GM23338 (cell line): ENCODE measurements around the gene HES7. TPM values are rescaled to one million over a fixed set of nuclear protein-coding genes. Genes with fewer than 3 reads are reported as not detected.

Source experiments
- ATAC-seq: fragments of 200-7000 bp; cut with Tn5 transposase; 3 replicates; pipeline ENCODE4 v1.9.1; 2020
- DNase-seq: peaks from one replicate; pipeline ENCODE4 v3.0.0-alpha.2; 2015; ENCODE audit warnings: low spot score
- H2AFZ ChIP-seq: fragments of 200-600 bp; sonication (generic); 2 replicates; pipeline ENCODE4 v1.8.0; 2016; ENCODE audit warnings: antibody characterized with exemption, mild to moderate bottlenecking, moderate library complexity
- H3F3A ChIP-seq: fragments of 200-600 bp; sonication (generic); replicated peaks from 2 replicates; pipeline ENCODE4 v1.8.0; 2017; ENCODE audit warnings: antibody characterized with exemption, mixed run types, low read depth
- H3K27ac ChIP-seq: fragments of 200-600 bp; sonication (generic); 2 replicates; pipeline ENCODE4 v1.6.1; 2016; ENCODE audit warnings: low read depth
- H3K27me3 ChIP-seq: fragments of 200-600 bp; sonication (generic); 2 replicates; pipeline ENCODE4 v1.8.0; 2016; ENCODE audit warnings: mild to moderate bottlenecking, mixed run types, moderate library complexity; ENCODE audit not compliant: insufficient read depth
- H3K36me3 ChIP-seq: fragments of 200-600 bp; sonication (generic); 2 replicates; pipeline ENCODE4 v1.8.0; 2016; ENCODE audit warnings: mild to moderate bottlenecking; ENCODE audit not compliant: insufficient read depth
- H3K4me1 ChIP-seq: fragments of 200-600 bp; sonication (generic); 2 replicates; pipeline ENCODE4 v1.8.0; 2016; ENCODE audit warnings: mild to moderate bottlenecking, moderate library complexity; ENCODE audit not compliant: insufficient read depth
- H3K4me2 ChIP-seq: fragments of 200-600 bp; sonication (generic); 2 replicates; pipeline ENCODE4 v1.7.1; 2017; ENCODE audit warnings: mixed run types
- H3K4me3 ChIP-seq: fragments of 200-600 bp; sonication (generic); 2 replicates; pipeline ENCODE4 v1.6.1; 2016; ENCODE audit warnings: mixed run types
- H3K79me2 ChIP-seq: fragments of 200-600 bp; sonication (generic); replicated peaks from 2 replicates; pipeline ENCODE4 v1.8.0; 2017; ENCODE audit warnings: mild to moderate bottlenecking; ENCODE audit not compliant: insufficient read depth
- H3K9me2 ChIP-seq: fragments of 200-600 bp; sonication (generic); 2 replicates; pipeline ENCODE4 v1.8.0; 2017; ENCODE audit not compliant: insufficient read depth
- H4K20me1 ChIP-seq: fragments of 200-600 bp; sonication (generic); replicated peaks from 2 replicates; pipeline ENCODE4 v1.8.0; 2017; ENCODE audit warnings: mild to moderate bottlenecking; ENCODE audit not compliant: insufficient read depth
- H3K27ac Mint-ChIP-seq: 2 replicates; pipeline ENCODE4 v1.8.0; 2020; ENCODE audit warnings: inconsistent platforms, mild to moderate bottlenecking, moderate library complexity, mixed read lengths
- H3K27me3 Mint-ChIP-seq: 3 replicates; pipeline ENCODE4 v1.8.0; 2022; ENCODE audit warnings: low read depth, mild to moderate bottlenecking, moderate library complexity, mixed read lengths, inconsistent platforms; ENCODE audit not compliant: insufficient read depth, poor library complexity
- H3K36me3 Mint-ChIP-seq: 3 replicates; pipeline ENCODE4 v1.8.0; 2021; ENCODE audit warnings: low read depth, mild to moderate bottlenecking, inconsistent platforms, moderate library complexity, mixed read lengths
- H3K4me1 Mint-ChIP-seq: 3 replicates; pipeline ENCODE4 v1.8.0; 2020; ENCODE audit warnings: mild to moderate bottlenecking, inconsistent platforms, mixed read lengths
- H3K4me3 Mint-ChIP-seq: 3 replicates; pipeline ENCODE4 v1.8.0; 2021; ENCODE audit warnings: moderate library complexity, mild to moderate bottlenecking, inconsistent platforms, mixed read lengths
- H3K9me3 Mint-ChIP-seq: 3 replicates; pipeline ENCODE4 v1.8.0; 2020; ENCODE audit warnings: moderate library complexity, mild to moderate bottlenecking, inconsistent platforms, mixed read lengths
- CREB1 ChIP-seq: fragments of 250-450 bp; sonication (Bioruptor Pico); IDR thresholded peaks from 2 replicates; pipeline ENCODE4 v1.5.0; 2020; ENCODE audit warnings: low read depth, mild to moderate bottlenecking, moderate library complexity
- EZH2 ChIP-seq: fragments of 200-600 bp; sonication (generic); IDR thresholded peaks from one replicate; pipeline ENCODE4 v1.8.0; 2017; ENCODE audit warnings: antibody characterized with exemption, mild to moderate bottlenecking, low read depth; ENCODE audit not compliant: unreplicated experiment
- EZH2phosphoT487 ChIP-seq: fragments of 200-600 bp; sonication (generic); IDR thresholded peaks from one replicate; pipeline ENCODE4 v1.8.1; 2018; ENCODE audit warnings: antibody characterized with exemption; ENCODE audit not compliant: unreplicated experiment
- JUNB ChIP-seq: IDR thresholded peaks from one replicate; pipeline ENCODE4 v1.6.1; 2016; ENCODE audit warnings: antibody characterized with exemption; ENCODE audit not compliant: unreplicated experiment
- NANOG ChIP-seq: IDR thresholded peaks from 2 replicates; pipeline ENCODE4 v1.6.1; 2016; ENCODE audit warnings: antibody characterized with exemption, borderline replicate concordance
- POLR2AphosphoS5 ChIP-seq: IDR thresholded peaks from 2 replicates; pipeline ENCODE4 v1.6.1; 2016; ENCODE audit warnings: antibody characterized with exemption, low read depth
- STAT1 ChIP-seq: IDR thresholded peaks from one replicate; pipeline ENCODE4 v1.6.1; 2016; ENCODE audit warnings: antibody characterized with exemption; ENCODE audit not compliant: unreplicated experiment
- ZNF114 ChIP-seq: fragments of 250-450 bp; sonication (Bioruptor Pico); IDR thresholded peaks from 2 replicates; pipeline ENCODE4 v1.5.0; 2020; ENCODE audit warnings: mild to moderate bottlenecking, moderate library complexity
- ZNF331 ChIP-seq: fragments of 250-450 bp; sonication (Bioruptor Pico); IDR thresholded peaks from 2 replicates; pipeline ENCODE4 v1.5.0; 2020; ENCODE audit warnings: low read depth, mild to moderate bottlenecking, moderate library complexity
- polyA plus RNA-seq: library from polyadenylated mRNA; unstranded; fragments of >200 nt; fragmentation: Nextera tagmentation; extraction: Ambion mirVana; gene quantifications from 2 replicates; pipeline ENCODE4 v1.2.1, GENCODE V29; 2016
- total RNA-seq: library from RNA; depleted of rRNA; stranded (reverse); fragments of >200 nt; shearing (Covaris generic); gene quantifications from 2 replicates; pipeline ENCODE4 v1.2.3, GENCODE V29; 2014
- TF ChIP-seq, protein P1 (sequence below): IDR thresholded peaks from 2 replicates; pipeline ENCODE4 v1.6.1; 2016; ENCODE audit warnings: antibody characterized with exemption
- TF ChIP-seq, protein P2 (sequence below): fragments of 250-450 bp; sonication (Bioruptor Pico); IDR thresholded peaks from 2 replicates; pipeline ENCODE4 v1.5.0; 2020; ENCODE audit warnings: mild to moderate bottlenecking, moderate library complexity
- TF ChIP-seq, protein P3 (sequence below): IDR thresholded peaks from one replicate; pipeline ENCODE4 v1.6.1; 2018; ENCODE audit warnings: antibody characterized with exemption; ENCODE audit not compliant: unreplicated experiment
- TF ChIP-seq, protein P4 (sequence below), 2 experiments: fragments of 200-600 bp in 1 of 2; sonication (generic) in 1 of 2; conservative IDR thresholded peaks; 2 replicates each; pipeline versions ENCODE4 v1.5.1 to v1.6.1; 2016 to 2017; ENCODE audit warnings: antibody characterized with exemption in 2 of 2, low read depth in 2 of 2, mild to moderate bottlenecking in 2 of 2, moderate library complexity in 1 of 2

HES7 gene
- total and polyA plus RNA-seq, 2 experiments from 2014 or later, result 0.14 TPM; not detected in 1

DNA sequence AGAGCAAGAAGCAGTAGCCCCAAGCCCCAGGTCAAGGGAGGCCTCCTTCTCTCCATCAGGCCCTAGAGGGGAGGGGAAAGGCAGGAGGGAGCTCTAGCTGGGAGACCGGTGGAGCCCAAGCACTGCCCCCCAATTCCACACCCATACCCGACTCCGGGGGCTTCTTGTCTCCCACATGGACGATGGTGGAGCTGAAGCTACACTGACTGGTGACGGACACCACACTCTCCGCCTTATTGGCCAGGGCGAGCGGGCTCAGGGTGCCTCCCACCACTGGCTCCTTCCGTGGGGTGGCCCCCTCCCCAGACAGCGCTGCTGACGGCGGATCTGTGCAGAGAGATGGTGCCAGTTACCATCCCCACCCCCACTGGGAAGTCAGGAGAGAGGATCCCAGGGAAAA, 21.9 kb upstream of the HES7 start:
- Mint-ChIP-seq H3K27ac (no peak overlapping the region), H3K4me1 (no peaks in the 10 kb centered on the region), H3K27me3 (peaks cover 7% of the 10 kb centered on the region), H3K9me3 (no peaks in the 10 kb centered on the region), H3K36me3 (peaks cover 51% of the 10 kb centered on the region), H3K4me3 (no peak overlapping the region)
- Histone ChIP-seq H3F3A (0 out of 2 replicates have a peak, but pooled peaks cover 6% of the 10 kb centered on the region), H3K4me3 (no peak overlapping the region), H3K9me2 (no peaks in the 10 kb centered on the region), H2AFZ (no peak overlapping the region), H3K4me2 (no peak overlapping the region), H4K20me1 (no peaks in the 10 kb centered on the region; the same call in 1 of the 2 replicates), H3K79me2 (peaks cover 4% of the 10 kb centered on the region; the same call in 1 of the 2 replicates), H3K27ac (no peak overlapping the region), H3K36me3 (peaks cover 3% of the 10 kb centered on the region; the same call in 1 of the 2 replicates), H3K4me1 (no peaks in the 10 kb centered on the region), H3K27me3 (no peaks in the 10 kb centered on the region)
- no peak for ATAC-seq
- TF ChIP-seq EZH2phosphoT487, result no peak
- TF ChIP-seq, protein P1, sequence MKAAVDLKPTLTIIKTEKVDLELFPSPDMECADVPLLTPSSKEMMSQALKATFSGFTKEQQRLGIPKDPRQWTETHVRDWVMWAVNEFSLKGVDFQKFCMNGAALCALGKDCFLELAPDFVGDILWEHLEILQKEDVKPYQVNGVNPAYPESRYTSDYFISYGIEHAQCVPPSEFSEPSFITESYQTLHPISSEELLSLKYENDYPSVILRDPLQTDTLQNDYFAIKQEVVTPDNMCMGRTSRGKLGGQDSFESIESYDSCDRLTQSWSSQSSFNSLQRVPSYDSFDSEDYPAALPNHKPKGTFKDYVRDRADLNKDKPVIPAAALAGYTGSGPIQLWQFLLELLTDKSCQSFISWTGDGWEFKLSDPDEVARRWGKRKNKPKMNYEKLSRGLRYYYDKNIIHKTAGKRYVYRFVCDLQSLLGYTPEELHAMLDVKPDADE, result no peak
- TF ChIP-seq EZH2, result no peak
- no peak for TF ChIP-seq ZNF331 (CRISPR knock-in tag)
- TF ChIP-seq NANOG, result no peak
- TF ChIP-seq, protein P2, sequence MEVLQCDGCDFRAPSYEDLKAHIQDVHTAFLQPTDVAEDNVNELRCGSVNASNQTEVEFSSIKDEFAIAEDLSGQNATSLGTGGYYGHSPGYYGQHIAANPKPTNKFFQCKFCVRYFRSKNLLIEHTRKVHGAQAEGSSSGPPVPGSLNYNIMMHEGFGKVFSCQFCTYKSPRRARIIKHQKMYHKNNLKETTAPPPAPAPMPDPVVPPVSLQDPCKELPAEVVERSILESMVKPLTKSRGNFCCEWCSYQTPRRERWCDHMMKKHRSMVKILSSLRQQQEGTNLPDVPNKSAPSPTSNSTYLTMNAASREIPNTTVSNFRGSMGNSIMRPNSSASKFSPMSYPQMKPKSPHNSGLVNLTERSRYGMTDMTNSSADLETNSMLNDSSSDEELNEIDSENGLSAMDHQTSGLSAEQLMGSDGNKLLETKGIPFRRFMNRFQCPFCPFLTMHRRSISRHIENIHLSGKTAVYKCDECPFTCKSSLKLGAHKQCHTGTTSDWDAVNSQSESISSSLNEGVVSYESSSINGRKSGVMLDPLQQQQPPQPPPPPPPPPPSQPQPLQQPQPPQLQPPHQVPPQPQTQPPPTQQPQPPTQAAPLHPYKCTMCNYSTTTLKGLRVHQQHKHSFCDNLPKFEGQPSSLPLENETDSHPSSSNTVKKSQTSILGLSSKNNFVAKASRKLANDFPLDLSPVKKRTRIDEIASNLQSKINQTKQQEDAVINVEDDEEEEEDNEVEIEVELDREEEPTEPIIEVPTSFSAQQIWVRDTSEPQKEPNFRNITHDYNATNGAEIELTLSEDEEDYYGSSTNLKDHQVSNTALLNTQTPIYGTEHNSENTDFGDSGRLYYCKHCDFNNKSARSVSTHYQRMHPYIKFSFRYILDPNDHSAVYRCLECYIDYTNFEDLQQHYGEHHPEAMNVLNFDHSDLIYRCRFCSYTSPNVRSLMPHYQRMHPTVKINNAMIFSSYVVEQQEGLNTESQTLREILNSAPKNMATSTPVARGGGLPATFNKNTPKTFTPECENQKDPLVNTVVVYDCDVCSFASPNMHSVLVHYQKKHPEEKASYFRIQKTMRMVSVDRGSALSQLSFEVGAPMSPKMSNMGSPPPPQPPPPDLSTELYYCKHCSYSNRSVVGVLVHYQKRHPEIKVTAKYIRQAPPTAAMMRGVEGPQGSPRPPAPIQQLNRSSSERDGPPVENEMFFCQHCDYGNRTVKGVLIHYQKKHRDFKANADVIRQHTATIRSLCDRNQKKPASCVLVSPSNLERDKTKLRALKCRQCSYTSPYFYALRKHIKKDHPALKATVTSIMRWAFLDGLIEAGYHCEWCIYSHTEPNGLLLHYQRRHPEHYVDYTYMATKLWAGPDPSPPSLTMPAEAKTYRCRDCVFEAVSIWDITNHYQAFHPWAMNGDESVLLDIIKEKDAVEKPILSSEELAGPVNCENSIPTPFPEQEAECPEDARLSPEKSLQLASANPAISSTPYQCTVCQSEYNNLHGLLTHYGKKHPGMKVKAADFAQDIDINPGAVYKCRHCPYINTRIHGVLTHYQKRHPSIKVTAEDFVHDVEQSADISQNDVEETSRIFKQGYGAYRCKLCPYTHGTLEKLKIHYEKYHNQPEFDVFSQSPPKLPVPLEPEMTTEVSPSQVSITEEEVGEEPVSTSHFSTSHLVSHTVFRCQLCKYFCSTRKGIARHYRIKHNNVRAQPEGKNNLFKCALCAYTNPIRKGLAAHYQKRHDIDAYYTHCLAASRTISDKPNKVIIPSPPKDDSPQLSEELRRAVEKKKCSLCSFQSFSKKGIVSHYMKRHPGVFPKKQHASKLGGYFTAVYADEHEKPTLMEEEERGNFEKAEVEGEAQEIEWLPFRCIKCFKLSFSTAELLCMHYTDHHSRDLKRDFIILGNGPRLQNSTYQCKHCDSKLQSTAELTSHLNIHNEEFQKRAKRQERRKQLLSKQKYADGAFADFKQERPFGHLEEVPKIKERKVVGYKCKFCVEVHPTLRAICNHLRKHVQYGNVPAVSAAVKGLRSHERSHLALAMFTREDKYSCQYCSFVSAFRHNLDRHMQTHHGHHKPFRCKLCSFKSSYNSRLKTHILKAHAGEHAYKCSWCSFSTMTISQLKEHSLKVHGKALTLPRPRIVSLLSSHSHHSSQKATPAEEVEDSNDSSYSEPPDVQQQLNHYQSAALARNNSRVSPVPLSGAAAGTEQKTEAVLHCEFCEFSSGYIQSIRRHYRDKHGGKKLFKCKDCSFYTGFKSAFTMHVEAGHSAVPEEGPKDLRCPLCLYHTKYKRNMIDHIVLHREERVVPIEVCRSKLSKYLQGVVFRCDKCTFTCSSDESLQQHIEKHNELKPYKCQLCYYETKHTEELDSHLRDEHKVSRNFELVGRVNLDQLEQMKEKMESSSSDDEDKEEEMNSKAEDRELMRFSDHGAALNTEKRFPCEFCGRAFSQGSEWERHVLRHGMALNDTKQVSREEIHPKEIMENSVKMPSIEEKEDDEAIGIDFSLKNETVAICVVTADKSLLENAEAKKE (CRISPR knock-in tag), result no peak
- no peak for TF ChIP-seq ZNF114 (CRISPR knock-in tag)
- no peak for TF ChIP-seq CREB1 (CRISPR knock-in tag)
- no peak for TF ChIP-seq STAT1
- no peak for TF ChIP-seq POLR2AphosphoS5
- no peak for TF ChIP-seq JUNB
- TF ChIP-seq, protein P3, sequence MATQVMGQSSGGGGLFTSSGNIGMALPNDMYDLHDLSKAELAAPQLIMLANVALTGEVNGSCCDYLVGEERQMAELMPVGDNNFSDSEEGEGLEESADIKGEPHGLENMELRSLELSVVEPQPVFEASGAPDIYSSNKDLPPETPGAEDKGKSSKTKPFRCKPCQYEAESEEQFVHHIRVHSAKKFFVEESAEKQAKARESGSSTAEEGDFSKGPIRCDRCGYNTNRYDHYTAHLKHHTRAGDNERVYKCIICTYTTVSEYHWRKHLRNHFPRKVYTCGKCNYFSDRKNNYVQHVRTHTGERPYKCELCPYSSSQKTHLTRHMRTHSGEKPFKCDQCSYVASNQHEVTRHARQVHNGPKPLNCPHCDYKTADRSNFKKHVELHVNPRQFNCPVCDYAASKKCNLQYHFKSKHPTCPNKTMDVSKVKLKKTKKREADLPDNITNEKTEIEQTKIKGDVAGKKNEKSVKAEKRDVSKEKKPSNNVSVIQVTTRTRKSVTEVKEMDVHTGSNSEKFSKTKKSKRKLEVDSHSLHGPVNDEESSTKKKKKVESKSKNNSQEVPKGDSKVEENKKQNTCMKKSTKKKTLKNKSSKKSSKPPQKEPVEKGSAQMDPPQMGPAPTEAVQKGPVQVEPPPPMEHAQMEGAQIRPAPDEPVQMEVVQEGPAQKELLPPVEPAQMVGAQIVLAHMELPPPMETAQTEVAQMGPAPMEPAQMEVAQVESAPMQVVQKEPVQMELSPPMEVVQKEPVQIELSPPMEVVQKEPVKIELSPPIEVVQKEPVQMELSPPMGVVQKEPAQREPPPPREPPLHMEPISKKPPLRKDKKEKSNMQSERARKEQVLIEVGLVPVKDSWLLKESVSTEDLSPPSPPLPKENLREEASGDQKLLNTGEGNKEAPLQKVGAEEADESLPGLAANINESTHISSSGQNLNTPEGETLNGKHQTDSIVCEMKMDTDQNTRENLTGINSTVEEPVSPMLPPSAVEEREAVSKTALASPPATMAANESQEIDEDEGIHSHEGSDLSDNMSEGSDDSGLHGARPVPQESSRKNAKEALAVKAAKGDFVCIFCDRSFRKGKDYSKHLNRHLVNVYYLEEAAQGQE, result no peak
- TF ChIP-seq, protein P4, sequence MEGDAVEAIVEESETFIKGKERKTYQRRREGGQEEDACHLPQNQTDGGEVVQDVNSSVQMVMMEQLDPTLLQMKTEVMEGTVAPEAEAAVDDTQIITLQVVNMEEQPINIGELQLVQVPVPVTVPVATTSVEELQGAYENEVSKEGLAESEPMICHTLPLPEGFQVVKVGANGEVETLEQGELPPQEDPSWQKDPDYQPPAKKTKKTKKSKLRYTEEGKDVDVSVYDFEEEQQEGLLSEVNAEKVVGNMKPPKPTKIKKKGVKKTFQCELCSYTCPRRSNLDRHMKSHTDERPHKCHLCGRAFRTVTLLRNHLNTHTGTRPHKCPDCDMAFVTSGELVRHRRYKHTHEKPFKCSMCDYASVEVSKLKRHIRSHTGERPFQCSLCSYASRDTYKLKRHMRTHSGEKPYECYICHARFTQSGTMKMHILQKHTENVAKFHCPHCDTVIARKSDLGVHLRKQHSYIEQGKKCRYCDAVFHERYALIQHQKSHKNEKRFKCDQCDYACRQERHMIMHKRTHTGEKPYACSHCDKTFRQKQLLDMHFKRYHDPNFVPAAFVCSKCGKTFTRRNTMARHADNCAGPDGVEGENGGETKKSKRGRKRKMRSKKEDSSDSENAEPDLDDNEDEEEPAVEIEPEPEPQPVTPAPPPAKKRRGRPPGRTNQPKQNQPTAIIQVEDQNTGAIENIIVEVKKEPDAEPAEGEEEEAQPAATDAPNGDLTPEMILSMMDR (conservative IDR thresholded peaks at IDR 0.05; ENCODE audit: low read depth in 2 of 2), result no peak
- no peak for DNase-seq
